ENCODE data around the gene FAM124A. TPM values are rescaled to one million over a fixed set of nuclear protein-coding genes. Genes with fewer than 3 reads are reported as not detected.

The FAM124A gene
- total RNA-seq, 4 donors from 2014 or later, result 1.9 to 17.7 (median 2.7) TPM

DNA sequence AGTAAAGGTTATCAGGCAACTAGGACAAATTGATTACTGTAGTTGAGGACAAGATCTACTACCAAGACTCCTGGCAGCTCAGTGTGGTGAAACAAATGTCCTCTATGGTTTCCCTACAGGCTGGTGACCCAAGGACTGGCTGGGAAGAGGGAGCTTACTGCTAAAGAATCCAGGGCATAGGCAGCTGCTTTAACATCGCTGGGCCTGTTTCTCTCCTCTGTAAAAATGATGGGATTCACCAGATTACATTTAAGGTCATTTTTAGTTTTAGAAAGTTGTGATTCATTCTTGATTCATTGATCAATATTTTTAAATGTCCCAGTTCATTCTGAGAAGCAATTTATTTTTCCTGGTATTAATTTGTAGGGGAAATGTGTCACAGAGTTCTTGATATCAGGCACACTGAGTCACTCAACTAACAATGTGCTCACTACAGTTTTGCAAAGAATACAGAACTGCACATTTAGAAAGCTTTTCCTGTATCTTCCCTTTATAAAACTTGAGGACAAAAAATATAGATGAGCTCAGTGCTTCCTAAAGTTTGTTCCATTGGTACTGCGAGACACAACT lies 19.6 kb upstream of the FAM124A start:
- intact Hi-C loops (cut with DNase I; ENCODE audit: low total_unique reads) (no loop called here), in situ Hi-C loops (cut with MboI; ENCODE audit: low pct_ligation_motif_present in 1 of 4, low pct_unique_long_range_greater_than_20kb in 1 of 4, low sequenced_read_pairs in 3 of 4) (no loop called here)
- Histone ChIP-seq H3K27ac (no peak overlapping the region), H3K36me3 (no peaks in the 10 kb centered on the region), H3K27me3 (no peaks in the 10 kb centered on the region), H3K4me1 (no peaks in the 10 kb centered on the region), H3K4me3 (no peak overlapping the region), H3K9me3 (no peaks in the 10 kb centered on the region)
- 81 to 83% methylated on average over 2 of the region's 2 CpGs for WGBS, 2 donors (ENCODE audit: low coverage in 1 of 2)
- TF ChIP-seq POLR2AphosphoS5 (IDR thresholded peaks at IDR 0.05), result no peak
- TF ChIP-seq, protein P1, sequence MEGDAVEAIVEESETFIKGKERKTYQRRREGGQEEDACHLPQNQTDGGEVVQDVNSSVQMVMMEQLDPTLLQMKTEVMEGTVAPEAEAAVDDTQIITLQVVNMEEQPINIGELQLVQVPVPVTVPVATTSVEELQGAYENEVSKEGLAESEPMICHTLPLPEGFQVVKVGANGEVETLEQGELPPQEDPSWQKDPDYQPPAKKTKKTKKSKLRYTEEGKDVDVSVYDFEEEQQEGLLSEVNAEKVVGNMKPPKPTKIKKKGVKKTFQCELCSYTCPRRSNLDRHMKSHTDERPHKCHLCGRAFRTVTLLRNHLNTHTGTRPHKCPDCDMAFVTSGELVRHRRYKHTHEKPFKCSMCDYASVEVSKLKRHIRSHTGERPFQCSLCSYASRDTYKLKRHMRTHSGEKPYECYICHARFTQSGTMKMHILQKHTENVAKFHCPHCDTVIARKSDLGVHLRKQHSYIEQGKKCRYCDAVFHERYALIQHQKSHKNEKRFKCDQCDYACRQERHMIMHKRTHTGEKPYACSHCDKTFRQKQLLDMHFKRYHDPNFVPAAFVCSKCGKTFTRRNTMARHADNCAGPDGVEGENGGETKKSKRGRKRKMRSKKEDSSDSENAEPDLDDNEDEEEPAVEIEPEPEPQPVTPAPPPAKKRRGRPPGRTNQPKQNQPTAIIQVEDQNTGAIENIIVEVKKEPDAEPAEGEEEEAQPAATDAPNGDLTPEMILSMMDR (IDR thresholded peaks at IDR 0.05), result no peak
- TF ChIP-seq POLR2A (IDR thresholded peaks at IDR 0.05), result no peak
- TF ChIP-seq EP300 (IDR thresholded peaks at IDR 0.05; ENCODE audit: low read depth), result no peak
- no peak for DNase-seq

DNA sequence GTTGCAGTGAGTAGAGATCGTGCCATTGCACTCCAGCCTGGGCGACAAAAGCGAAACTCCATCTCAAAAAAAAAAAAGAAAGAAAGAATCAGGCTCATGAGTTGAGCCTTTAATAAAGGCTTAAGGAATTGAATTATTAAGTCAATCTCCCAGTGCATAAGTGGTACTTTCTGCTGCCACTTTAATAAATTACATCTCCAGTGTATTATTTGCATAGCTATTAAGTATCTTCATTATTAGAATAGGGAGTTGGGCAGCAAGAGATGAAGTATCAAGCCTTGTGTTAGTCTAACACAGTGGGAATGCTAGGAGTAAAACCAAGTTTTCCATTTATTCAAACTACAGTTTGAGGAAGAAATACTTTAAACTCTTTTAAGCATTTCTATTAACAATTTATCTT lies 15.6 kb upstream of the FAM124A start:
- no peak for DNase-seq
- no peak for TF ChIP-seq POLR2AphosphoS5 (IDR thresholded peaks at IDR 0.05)
- no peak for TF ChIP-seq POLR2A (IDR thresholded peaks at IDR 0.05)
- no peak for TF ChIP-seq EP300 (IDR thresholded peaks at IDR 0.05; ENCODE audit: low read depth)
- TF ChIP-seq, protein P1 (IDR thresholded peaks at IDR 0.05), result no peak
- no peaks in the 10 kb centered on the region for H3K36me3 ChIP-seq
- H3K9me3 ChIP-seq, result no peaks in the 10 kb centered on the region
- peaks cover 10% of the 10 kb centered on the region for H3K27me3 ChIP-seq
- no peak overlapping the region for H3K27ac ChIP-seq
- 94 to 95% methylated on average over 3 of the region's 3 CpGs for WGBS, 2 donors (ENCODE audit: low coverage in 1 of 2)
- no peak overlapping the region for H3K4me3 ChIP-seq
- in situ Hi-C loops (cut with MboI; ENCODE audit: low pct_ligation_motif_present in 1 of 4, low pct_unique_long_range_greater_than_20kb in 1 of 4, low sequenced_read_pairs in 3 of 4) (no loop called here), intact Hi-C loops (cut with DNase I; ENCODE audit: low total_unique reads) (no loop called here)
- H3K4me1 ChIP-seq, result no peaks in the 10 kb centered on the region

DNA sequence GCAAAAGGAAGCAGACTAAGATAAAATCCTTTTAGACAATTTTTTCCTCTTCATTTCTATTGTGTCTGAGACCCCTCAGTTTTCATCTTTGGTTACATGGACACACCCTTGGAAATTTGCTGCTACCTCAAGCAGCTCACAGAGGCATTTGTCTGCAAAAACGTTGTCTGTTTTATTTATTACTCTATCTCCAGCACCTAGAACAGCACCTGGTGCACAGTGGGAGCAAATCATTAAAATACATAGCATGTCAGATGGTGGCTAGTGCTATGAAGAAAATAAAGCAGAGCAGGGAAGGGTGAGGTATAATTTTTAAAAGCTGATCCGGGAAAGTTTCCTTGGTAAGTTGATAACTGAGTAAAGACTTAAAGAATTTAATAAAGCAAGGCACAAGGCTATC lies 14.3 kb upstream of the FAM124A start:
- no peak for DNase-seq
- H3K4me1 ChIP-seq, result no peaks in the 10 kb centered on the region
- in situ Hi-C loops (cut with MboI; ENCODE audit: low pct_ligation_motif_present in 1 of 4, low pct_unique_long_range_greater_than_20kb in 1 of 4, low sequenced_read_pairs in 3 of 4), result no loop called here
- intact Hi-C loops (cut with DNase I; ENCODE audit: low total_unique reads), result no loop called here
- H3K27me3 ChIP-seq, result peaks cover 23% of the 10 kb centered on the region
- no peak overlapping the region for H3K4me3 ChIP-seq
- 44 to 47% methylated on average over 2 of the region's 2 CpGs for WGBS, 2 donors (ENCODE audit: low coverage in 1 of 2)
- TF ChIP-seq, protein P1 (IDR thresholded peaks at IDR 0.05), result no peak
- TF ChIP-seq POLR2AphosphoS5 (IDR thresholded peaks at IDR 0.05), result no peak
- no peak for TF ChIP-seq POLR2A (IDR thresholded peaks at IDR 0.05)
- no peak for TF ChIP-seq EP300 (IDR thresholded peaks at IDR 0.05; ENCODE audit: low read depth)
- H3K36me3 ChIP-seq, result no peaks in the 10 kb centered on the region
- no peak overlapping the region for H3K27ac ChIP-seq
- H3K9me3 ChIP-seq, result no peaks in the 10 kb centered on the region

DNA sequence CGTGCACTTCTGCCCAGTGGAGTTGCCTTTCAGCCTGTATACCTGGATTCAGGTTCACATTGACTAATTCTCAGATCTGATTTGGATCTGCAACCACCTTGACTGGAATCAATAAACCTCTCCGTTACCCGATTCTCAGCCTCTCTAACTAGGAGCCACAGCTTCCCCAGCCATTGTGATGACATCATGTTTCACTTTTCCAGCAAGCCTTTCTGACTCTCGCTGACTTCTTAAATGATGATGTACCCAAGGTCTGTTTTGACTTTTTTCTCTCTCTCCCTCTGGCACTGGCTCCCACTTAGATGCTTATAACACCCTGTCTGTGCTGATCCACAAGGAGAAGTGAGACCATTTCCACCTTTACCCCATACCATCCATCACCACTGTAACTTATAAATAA lies 13.5 kb upstream of the FAM124A start:
- TF ChIP-seq EP300 (IDR thresholded peaks at IDR 0.05; ENCODE audit: low read depth) (no peak), POLR2A (IDR thresholded peaks at IDR 0.05) (no peak)
- Histone ChIP-seq H3K9me3 (no peaks in the 10 kb centered on the region), H3K27ac (no peak overlapping the region), H3K4me1 (no peaks in the 10 kb centered on the region), H3K36me3 (no peaks in the 10 kb centered on the region), H3K4me3 (no peak overlapping the region), H3K27me3 (peaks cover 27% of the 10 kb centered on the region)
- intact Hi-C loops (cut with DNase I; ENCODE audit: low total_unique reads), result no loop called here
- DNase-seq, result no peak
- in situ Hi-C loops (cut with MboI; ENCODE audit: low pct_ligation_motif_present in 1 of 4, low pct_unique_long_range_greater_than_20kb in 1 of 4, low sequenced_read_pairs in 3 of 4), result no loop called here
- 70 to 92% methylated on average over 4 of the region's 4 CpGs for whole genome bisulfite sequencing, 2 donors (ENCODE audit: low coverage in 1 of 2)

DNA sequence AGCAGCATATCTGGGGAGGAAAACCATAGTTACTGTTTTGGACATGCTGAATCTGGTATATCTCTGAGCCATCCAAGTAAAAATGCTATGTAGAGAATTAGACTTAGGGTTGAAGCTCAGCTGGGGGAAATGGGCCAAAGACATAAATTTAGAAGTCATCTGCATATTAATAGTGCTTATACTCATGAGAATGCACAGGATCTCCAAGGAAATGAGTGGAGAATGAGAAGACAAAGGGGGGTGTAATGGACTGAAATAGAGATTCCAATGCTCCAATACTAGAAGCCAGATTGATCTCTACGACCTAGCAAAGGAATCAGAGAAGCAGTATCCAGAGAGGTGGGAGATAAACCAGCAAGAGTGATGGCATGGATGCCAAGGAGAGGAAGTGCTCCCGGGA lies 10.3 kb upstream of the FAM124A start:
- no peak for DNase-seq
- Histone ChIP-seq H3K9me3 (no peaks in the 10 kb centered on the region), H3K4me1 (no peaks in the 10 kb centered on the region), H3K4me3 (no peak overlapping the region), H3K27ac (no peak overlapping the region), H3K36me3 (no peaks in the 10 kb centered on the region), H3K27me3 (peaks cover 34% of the 10 kb centered on the region)
- in situ Hi-C loops (cut with MboI; ENCODE audit: low pct_ligation_motif_present in 1 of 4, low pct_unique_long_range_greater_than_20kb in 1 of 4, low sequenced_read_pairs in 3 of 4), result no loop called here
- WGBS, 2 donors (ENCODE audit: low coverage in 1 of 2), result 27 to 43% methylated on average over 1 to 2 of the region's 2 CpGs
- TF ChIP-seq EP300 (IDR thresholded peaks at IDR 0.05; ENCODE audit: low read depth), result no peak
- TF ChIP-seq, protein P1 (IDR thresholded peaks at IDR 0.05), result no peak
- TF ChIP-seq POLR2AphosphoS5 (IDR thresholded peaks at IDR 0.05), result no peak
- no peak for TF ChIP-seq POLR2A (IDR thresholded peaks at IDR 0.05)
- intact Hi-C loops (cut with DNase I; ENCODE audit: low total_unique reads), result no loop called here

Data from transverse colon (tissue), 4 donors.